GM19043 (cell line): Measurements from ENCODE around the gene ANKRD62.

Experiments used
- ATAC-seq: cut with Tn5 transposase; IDR thresholded peaks from one replicate; pipeline ENCODE4 v1.9.1; 2021; ENCODE audit warnings: low read depth; ENCODE audit not compliant: unreplicated experiment

ANKRD62 gene

DNA sequence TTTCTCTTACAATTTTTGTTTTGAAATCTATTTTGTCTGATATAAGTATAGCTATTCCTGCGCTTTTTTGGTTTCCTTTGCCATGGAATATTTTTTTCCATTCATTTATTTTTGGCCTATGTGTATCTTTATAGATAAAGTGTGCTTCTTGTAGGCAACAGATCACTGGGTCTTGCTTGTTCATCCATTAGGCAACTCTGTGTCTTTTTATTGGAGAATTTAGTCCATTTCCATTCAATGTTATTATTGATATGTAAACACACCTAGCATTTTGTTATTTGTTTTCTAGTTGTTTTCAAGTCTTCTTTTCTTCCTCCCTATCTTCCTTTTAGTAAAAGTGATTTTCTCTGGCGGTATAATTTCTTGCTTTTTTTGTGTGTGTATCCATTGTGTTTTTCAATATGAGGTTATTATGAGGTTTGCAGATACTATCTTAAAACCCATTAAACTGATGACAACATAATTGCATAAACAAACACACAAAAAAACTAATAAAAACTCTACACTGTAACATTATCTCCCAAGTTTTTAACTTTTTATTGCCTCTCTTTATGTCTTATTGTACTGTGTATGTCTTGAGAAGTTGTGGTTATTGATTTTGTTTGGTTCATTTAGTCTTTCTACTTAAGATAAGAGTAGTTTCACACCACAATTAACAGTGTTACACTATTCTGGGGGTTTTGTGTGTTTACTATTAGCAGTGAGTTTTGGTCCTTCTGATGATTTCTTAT, 71.6 kb downstream of the ANKRD62 start:
- ATAC-seq = no peak
